Uterus (tissue), 2 donors: ENCODE measurements around the gene SERPINE1.

Experiments
- CTCF ChIP-seq, 4 experiments: fragments of 200-600 bp in 2 of 4; fragments of 450-650 bp in 2 of 4; sonication (generic) in 2 of 4; IDR thresholded peaks; one replicate each; pipeline ENCODE4 v1.5.1; 2016 to 2019; ENCODE audit warnings: antibody characterized with exemption in 4 of 4, mild to moderate bottlenecking in 2 of 4, moderate library complexity in 1 of 4
- POLR2A ChIP-seq, 2 donors: fragments of 450-650 bp; IDR thresholded peaks; one replicate each; pipeline ENCODE4 v1.6.1; 2016; ENCODE audit warnings: antibody characterized with exemption in 2 of 2, mild to moderate bottlenecking in 1 of 2, moderate library complexity in 1 of 2

GRCh38 chr7:101177644-101178043, 50.7 kb downstream of the SERPINE1 start:
- no peak for TF ChIP-seq CTCF (IDR thresholded peaks at IDR 0.05)
- no peak for TF ChIP-seq POLR2A (IDR thresholded peaks at IDR 0.05)
